Effector CD8-positive, alpha-beta T cell (primary cell): ENCODE data around the gene FGF5.
"Not testable (repeated sequence)": the region's sequence is repeated elsewhere in the genome, so short reads cannot be mapped to it uniquely, and the experiment has no call there.

Source experiments
- DNase-seq: peaks from one replicate; lab custom pipeline; 2025; lab: John Stamatoyannopoulos, UW
- total RNA-seq, 4 experiments: gene quantifications; one replicate each; lab custom pipeline; 2026; lab: John Stamatoyannopoulos, UW

Gene FGF5, protein sequence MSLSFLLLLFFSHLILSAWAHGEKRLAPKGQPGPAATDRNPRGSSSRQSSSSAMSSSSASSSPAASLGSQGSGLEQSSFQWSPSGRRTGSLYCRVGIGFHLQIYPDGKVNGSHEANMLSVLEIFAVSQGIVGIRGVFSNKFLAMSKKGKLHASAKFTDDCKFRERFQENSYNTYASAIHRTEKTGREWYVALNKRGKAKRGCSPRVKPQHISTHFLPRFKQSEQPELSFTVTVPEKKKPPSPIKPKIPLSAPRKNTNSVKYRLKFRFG
- 0 to 0.09 (median 0) reads per million in 4 experiments for total RNA-seq

DNA sequence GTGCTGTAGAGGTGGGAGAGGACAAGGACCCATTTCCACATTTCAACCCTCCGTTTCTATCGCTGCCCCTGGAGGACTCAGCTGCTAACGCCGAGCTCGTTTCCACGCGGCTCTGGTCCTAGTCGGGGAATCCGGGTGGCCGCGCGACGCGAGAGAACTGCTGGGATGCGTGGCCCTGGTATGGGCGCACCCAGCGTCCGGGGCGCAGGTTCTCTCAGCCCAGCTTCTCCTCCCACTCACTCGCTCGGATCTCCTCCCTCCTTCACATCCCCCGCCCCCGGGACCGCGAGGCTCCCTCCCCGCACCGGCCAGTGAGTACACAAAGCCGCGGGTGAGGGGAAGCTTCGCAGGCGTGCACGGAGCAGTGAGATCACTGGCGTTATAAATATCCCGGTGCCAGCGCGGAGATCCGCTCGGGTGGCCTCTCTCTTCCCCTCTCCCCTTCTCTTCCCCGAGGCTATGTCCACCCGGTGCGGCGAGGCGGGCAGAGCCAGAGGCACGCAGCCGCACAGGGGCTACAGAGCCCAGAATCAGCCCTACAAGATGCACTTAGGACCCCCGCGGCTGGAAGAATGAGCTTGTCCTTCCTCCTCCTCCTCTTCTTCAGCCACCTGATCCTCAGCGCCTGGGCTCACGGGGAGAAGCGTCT, at the start of gene FGF5:
FGF5 (plus strand) TSS at position 412 of the 649 bp plus-strand sequence; CDS start at position 573, 161 bp downstream.
- DNase-seq: no peak

DNA sequence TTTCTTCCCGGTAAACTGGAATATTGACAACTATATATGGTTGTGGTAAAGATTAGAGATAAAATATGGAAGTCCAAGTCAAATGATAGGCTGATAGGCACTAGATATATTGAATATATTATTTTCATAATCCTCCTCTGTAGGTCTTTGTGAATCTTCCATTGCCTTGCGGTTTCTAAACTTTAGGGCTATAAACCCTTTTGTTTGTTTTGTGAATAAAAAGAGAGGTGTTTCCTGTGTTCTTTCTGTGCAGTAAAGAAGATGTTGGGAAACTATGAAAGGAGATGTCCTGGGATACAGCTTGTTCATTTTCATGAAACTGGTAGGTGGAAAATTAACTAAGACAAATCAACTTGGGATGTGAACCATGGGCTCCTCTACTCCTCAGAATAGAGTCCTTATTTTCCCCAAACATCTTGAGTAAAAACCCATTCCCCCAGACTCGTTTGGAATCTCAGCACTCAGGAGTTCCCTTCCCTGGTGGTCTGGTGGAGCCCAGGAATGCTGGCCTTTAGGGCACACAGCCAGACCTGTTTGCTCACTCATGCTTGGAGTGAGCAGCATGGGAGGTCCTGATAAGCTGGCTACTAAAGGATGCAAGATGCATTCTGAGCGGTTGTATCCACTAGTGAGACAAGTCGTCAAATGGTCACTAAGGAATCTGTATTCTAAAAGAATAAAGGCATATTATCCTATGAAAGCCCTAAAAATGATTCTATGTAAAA, 47.0 kb upstream of the FGF5 start:
- no peak for DNase-seq

DNA sequence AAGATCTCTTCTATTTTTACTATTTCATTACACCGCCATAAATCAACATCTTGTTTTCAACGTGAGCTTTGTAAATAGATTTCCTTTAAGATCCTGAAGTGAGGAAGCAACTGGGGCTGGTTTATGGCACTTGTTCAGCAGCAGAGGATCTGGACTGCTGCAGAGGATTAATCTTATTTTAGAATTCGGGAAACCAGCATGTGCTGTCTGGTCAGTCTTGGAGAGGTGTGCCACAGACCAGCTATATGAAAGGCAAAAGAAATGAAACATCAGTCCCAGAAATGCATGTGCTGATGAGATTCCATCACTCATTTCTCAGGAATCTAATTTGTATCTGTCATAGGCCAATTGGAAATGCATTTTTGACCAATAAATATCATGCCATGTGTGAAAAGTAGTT, 45.8 kb upstream of the FGF5 start:
- no peak for DNase-seq

DNA sequence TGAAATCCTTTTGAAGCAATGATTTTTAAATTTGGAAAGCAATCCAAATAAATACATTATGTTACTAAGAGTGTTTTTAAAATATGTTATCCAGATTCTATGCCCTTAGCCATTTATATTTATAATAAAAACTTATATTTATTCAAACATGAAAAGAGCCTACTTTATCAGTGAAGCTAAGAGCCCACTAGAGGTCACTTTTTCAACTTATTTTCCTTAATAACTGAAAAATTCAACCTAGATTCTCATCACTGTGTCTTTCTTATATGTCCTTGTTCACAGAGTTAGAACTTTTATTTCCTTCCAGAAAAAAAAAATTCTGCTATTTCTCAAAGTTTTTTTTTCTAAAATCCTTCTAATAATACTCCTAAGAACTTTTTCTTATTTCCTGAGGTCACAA, 45.3 kb upstream of the FGF5 start:
- DNase-seq: no peak

DNA sequence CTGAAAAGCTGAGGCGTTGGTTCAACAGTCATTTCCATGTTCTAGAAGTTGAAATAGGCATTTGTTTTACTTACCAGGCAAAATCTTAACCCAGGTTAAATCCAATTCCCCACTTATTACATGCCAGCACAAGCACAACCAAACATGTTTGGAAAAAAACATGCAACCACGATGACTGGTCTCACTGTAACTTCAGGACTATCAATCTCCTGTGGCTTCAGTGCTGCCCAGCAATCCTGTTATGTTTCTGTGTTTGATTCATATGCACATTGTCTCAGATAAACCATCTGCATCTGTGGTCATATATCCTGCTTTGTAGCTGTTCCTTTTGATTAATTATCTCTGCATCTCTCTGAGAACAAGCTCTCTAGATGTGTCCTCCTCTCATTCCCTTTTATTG, 40.9 kb upstream of the FGF5 start:
- DNase-seq: no peak

DNA sequence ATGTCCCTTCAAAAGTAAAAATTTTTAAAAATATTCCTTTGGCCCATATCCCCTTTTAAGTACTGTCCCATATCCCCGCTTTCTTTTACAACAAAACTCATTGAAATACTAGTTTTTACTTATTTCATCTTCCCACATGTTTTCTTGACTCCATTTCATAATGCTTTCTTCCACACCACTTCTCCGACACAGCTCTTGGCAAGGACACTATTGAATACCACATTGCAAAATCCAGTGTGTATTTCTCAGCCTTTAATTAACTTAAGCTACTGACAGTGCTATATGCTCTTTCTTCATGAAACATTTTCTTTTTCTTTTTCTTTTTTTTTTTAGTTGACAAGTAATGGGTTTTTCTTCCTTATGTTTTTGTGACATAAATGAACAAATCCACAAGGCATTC, 40.4 kb upstream of the FGF5 start:
- DNase-seq: no peak

DNA sequence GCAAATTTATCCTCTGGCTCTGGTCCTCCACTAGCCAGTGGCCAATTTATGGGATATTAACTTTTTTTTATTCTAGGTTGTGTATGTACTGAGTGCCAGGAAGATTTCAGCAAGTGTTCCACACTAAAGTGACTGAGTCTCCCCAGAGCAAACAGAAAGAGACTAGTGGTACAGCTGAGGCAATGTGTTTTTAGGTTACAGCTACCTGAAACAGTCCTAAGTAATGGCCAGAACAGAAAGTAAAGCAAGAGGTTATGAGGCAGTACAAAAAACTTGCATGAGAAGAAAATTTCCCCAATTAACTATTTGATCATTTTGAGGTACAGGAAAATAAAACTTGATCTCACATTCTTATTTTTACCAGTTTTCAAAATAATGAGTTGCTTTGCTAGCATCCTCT, 38.0 kb upstream of the FGF5 start:
- DNase-seq: no peak

DNA sequence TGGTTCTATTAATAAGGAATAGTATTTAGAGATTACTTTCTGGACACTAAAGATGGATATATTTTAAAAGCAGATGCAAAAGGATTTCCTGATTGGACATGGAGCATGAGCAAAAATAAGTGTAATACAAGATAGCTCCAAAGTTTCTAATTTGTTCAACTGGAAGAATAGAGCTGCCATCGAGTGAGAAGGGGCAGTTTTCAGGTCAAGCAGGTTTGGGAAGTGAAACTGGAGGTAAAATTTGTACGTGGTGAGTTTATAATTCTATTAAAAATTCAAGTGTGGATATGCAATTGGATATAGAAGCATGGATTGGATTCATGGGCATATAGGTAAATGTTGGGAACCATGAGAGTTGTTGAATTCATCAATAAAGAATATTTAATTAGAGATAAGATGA, 37.3 kb upstream of the FGF5 start:
- no peak for DNase-seq

DNA sequence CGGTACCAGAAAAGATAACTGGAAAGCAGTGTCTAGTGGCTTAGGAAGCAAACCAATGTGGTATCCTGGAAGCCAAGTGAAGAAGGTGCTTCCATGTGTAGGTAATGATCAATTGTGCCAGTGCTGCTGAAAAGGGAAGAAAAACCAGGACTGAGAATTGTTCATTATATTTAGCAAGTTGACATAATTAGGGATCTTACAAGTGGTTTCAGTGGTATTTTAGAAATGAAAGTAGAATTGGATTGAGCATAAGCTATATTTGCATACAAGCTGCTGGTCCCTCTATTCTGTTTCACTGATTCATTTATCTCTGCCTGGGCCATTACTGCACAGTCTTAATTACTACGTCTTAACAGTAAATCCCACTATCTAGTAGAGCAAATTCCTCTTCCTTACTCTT, 36.9 kb upstream of the FGF5 start:
- DNase-seq: no peak

DNA sequence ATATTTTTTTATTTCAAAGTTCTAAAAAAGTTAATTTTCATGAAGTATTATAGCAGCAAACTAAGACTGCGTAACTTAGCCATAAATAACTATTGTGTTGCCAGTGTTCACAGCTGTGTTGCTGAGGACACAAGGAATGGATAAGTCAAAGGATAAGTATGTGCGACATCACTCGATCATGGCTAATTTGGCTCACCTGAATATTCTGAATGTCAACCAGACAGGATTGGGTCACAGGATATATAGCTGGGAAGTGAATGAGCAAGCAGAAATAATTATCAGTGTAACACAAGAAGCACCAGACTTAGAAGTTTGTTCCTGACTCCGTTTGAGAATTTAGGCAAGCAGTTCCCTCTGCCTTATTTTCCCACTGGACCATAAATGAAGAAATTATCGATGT, 35.3 kb upstream of the FGF5 start:
- DNase-seq: no peak

DNA sequence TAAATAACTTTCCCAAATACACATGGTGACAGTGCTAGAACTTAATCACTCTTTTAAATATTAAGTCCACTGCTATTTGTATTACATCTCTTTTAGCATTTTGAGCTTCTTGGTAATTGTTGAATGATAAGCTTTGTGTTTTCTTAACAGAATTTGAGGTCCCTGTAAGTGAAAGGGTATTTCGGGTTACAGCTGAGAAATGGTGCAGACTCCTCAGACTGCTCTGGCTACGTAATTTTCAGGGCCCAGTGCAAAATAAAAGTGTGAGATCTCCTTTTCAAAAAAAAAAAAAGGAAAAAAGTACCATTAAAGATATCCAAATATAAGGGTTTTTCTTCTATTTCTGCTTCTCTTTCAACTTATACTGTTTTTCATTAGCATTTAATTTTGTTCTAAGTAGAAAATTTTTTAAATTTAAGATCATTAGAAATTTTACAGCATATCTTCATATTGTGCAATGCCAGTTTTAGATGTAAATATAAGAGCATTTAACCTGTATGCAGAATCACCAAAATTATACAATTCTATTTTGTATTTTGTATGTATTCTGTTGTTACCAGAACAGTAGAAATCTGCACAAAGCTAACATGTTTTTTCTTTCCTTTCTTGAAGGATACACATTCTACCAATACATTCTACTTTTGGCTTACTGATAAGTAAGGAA, 33.6 kb upstream of the FGF5 start:
- DNase-seq: no peak

DNA sequence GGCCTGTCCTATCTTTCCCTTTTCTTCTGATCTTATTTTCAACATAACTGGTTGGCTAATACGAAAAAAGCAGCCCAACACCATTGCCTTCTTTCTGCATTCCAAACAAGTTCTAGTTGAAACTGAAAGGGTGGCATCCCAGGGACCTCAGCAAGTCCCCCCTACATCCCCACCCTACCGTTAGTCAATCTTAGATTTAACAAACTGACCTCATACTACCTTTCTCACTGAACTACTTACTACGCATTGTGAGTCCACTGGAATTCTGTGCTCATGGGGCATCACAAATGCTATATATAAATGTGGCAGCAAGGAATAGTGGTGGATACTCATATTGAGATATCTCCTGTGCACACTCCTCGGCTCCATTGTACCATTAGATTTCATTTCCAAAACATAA, 33.1 kb upstream of the FGF5 start:
- DNase-seq: no peak

DNA sequence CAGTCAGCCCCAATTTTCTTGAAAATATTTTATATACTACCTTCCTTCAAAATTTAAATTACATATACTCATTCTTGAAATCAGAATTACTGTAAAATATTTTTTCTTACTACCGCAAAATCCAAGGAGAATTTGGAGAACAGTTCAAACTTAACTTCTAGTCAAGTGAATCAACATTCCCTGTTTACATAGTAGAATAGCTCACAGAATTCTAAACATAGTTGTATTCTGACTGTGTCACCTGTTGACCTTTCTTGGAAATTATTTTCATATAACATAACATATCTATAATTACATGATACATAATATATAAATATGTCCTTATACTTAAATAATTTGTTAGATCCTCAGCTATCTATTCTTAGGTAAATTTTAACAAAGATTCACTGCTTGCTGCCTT, 31.0 kb upstream of the FGF5 start:
- DNase-seq: no peak

DNA sequence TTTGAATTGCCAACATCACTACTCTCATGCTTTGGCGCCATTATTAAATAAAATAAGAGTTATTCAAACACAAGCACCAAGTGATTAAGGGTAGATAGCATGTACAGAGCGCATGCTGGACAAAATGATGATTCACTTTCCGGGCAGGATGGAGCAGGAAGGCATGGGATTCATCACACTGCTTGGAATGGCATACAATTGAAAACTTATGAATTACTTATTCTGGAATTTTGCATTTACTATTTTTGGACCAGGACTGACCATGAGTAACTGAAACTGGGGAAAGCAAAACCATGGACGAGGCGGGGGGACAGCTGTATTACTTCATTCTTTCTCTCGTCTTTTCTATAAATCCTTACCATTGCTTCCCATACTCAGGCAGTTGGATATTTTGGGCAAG, 28.5 kb upstream of the FGF5 start:
- DNase-seq: no peak

DNA sequence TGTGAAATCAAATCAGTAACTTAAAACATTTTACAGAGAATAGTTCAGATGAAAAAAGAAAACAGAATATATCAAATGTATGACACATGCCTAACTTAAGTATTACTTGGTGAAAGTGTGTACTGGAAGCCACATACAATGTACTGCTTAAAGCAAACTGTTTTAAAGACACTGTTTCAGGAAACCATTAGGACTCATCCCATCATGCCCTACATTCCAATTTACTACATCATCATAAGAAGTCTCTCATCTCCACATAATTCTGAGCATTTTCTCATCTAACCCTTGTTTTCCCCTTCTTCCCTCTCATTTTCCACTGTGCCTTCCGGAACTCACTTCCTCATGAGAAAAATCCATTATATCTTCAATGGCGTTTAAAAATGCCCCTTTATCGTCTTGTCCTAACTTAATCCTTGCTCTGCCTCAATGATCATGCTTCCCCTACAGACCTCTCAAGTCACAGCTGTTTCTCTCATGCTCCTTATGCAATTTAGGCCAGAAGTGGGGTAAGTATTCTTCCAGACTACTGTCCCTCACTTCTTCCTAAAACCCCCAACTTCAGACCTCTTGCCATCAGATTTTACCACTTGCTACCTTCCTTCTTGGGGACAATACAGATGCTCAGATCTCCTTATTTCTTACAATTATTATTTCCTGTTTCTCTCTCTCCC, 26.8 kb upstream of the FGF5 start:
- no peak for DNase-seq

DNA sequence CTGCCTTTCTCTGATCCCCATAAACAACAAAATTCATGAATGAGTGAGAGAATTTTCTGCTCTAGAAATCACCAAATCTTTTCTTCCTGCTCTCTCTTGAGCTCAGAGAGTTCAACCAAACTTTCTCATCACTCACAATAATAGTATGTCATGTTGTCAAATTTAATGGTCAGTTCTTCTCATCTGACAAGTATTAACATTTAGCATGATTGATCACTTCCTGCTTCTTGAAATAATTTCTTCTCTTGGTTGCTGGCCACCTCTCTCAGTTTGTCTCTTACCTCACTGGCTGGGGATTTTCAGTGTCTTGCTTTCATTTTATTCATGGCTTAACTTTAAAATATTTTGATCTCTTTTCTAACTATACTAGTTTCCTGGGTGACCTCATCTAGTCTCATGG, 25.5 kb upstream of the FGF5 start:
- no peak for DNase-seq

DNA sequence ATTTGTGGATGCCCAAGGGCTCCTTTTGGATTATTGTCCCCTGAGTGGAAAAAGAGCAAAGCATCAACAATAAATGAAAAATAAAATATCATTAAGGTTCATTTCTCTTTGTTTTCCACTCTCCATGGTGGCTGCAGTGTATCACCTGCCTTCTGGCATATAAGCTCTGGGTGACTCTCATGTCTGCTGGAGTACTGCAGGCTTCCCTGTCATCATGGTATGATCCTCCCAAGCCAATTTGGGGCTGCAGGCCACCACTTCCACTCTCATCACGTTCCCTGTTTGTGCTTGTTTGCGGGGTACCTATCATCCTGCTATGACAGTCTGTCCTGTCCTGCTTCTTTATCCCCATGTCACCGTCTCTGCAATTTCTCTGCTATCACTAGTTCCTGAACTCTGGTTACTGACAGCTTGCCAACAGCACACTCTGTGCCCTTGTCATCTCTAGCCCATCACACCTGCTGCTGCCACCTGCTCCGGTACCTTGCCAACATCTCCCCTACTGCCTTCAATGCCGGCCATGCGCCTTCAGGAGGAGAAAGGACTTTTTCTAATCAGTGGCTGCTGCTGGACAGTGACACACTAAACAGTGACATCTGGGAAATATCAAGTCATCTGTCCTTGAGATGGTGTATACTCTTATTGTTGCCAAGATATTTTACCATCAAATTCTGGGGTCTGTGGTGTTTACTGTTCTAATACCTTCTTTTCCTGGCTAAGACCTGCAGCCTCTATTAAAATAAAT, 23.0 kb upstream of the FGF5 start:
- no peak for DNase-seq

DNA sequence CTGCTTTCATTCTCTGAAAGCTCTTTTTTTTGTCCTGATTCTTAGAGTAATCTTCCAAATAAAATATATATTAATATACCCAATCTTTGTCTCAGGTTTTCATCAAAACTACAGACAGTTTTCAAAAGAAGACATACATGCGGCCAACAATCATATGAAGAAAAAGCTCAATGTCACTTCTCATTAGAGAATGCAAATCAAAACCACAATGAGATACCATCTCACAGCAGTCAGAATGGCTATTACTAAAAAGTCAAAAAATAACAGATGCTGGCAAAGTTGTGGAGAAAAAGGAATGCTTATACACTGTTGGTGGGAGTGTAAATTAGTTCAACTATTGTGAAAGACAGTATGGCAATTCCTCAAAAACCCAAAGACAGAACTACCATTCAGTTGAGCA, 19.0 kb upstream of the FGF5 start:
- not testable (repeated sequence) for DNase-seq

DNA sequence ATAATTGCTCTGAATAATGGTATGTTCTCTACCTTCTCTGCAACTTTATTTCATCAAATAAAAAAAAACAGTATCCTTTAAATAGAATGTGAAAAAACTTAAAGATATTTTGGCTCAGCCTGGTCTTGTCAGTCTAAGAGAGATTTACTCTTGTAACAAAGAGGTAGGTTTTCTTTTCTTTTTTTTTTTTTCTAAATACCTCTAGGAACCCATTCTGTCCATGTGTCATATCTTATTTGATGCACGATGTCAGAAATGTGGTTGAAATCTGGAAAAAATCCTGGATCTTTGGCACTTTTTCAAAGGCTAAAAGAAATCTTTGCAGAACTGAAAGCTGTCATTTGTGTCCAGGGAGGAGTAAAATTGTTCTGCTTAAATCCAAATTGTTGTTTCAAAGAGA, 17.3 kb upstream of the FGF5 start:
- no peak for DNase-seq

DNA sequence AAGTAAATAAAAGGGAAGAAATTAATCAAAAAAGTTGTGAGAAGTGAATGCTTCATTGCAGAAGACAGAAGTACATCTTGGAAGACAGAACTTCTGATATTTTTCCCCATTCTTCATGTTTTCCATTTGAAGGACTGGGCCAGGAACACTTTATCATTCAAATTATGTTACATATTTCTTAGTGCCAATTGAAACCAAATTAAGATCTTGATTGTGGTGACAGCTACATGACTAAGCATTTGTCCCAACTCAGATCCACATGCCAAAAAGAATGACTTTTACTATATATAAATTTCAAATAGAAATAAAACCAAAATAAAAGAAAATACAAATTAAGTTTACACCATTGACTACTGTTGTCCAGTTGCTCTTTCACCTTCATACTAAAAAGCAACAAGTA, 14.0 kb upstream of the FGF5 start:
- DNase-seq: no peak

DNA sequence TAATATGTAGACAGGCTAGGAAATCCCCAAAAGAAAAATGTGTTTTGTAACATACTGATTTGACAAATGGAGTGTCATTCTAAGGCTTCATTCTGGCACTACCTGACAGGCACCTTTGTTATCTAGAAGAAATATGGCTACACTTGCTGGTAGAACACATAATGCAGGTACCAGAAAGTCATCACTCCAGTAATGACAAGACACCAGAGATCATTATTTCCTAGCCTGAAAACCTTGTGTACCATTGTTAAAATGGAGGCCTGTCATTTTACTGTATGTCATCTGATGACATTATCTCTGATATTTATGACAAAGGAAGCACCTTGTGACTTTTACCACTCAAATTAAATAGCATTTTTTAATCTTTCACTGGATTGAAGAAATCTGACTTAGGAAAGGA, 13.5 kb upstream of the FGF5 start:
- no peak for DNase-seq
